SH-SY5Y (cell line): ENCODE results near the gene PCNT.

Experiments
- GATA2 ChIP-seq: IDR thresholded peaks from 2 replicates; pipeline ENCODE4 v1.6.1; 2011; ENCODE audit warnings: mild to moderate bottlenecking, low read depth, low read length
- GATA3 ChIP-seq: IDR thresholded peaks from 2 replicates; pipeline ENCODE4 v1.6.1; 2011; ENCODE audit warnings: low read depth, mild to moderate bottlenecking, low read length, moderate library complexity

DNA sequence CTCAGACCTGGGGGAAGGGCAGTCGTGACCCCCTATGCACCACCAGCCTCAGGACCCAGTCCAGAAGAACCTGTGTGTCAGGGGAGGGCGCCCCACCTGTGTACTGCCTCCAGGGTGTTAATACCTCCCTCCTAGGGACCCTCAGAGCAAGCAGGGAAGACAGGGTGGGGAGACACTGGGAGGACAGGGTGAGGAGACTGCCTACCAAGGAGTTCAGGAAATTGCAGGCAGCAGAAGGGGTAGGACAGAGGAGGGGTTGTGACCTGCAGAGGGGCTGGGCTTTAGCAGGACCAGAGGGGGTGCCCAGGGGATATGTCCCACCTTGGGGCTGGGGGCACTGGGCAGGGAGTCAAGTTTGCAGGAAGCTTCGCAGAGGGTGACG is 5.5 kb upstream of the PCNT start:
- TF ChIP-seq GATA2 (no peak), GATA3 (no peak)
